HEK293 (cell line): ENCODE measurements around the gene ANKRD40.

Source experiments
- CTCF ChIP-seq: fragments of 450-650 bp; formaldehyde crosslinking; IDR thresholded peaks from 2 replicates; pipeline ENCODE4 v1.5.1; 2016; ENCODE audit warnings: missing biosample characterization, missing genetic modification characterization
- HOXA7 ChIP-seq: sonication (generic); formaldehyde crosslinking; IDR thresholded peaks from 2 replicates; pipeline ENCODE4 v1.8.1; 2022; ENCODE audit warnings: missing genetic modification reagents, borderline replicate concordance
- OSR2 ChIP-seq: fragments of 450-650 bp; formaldehyde crosslinking; IDR thresholded peaks from 2 replicates; pipeline ENCODE4 v1.5.1; 2016; ENCODE audit warnings: missing biosample characterization, missing genetic modification characterization
- PATZ1 ChIP-seq: fragments of 450-650 bp; formaldehyde crosslinking; IDR thresholded peaks from 2 replicates; pipeline ENCODE4 v1.5.1; 2016; ENCODE audit warnings: missing biosample characterization, missing genetic modification characterization
- ZBTB10 ChIP-seq: fragments of 450-650 bp; formaldehyde crosslinking; IDR thresholded peaks from 2 replicates; pipeline ENCODE4 v1.5.1; 2016; ENCODE audit warnings: missing biosample characterization, missing genetic modification characterization
- ZBTB20 ChIP-seq: fragments of 450-650 bp; formaldehyde crosslinking; IDR thresholded peaks from 2 replicates; pipeline ENCODE4 v1.5.1; 2016; ENCODE audit warnings: missing biosample characterization, missing genetic modification characterization
- ZBTB49 ChIP-seq: fragments of 450-650 bp; formaldehyde crosslinking; IDR thresholded peaks from 2 replicates; pipeline ENCODE4 v1.5.1; 2016; ENCODE audit warnings: missing biosample characterization, missing genetic modification characterization, low read depth
- ZNF121 ChIP-seq: fragments of 450-650 bp; formaldehyde crosslinking; IDR thresholded peaks from 2 replicates; pipeline ENCODE4 v1.5.1; 2016; ENCODE audit warnings: missing biosample characterization, missing genetic modification characterization
- ZNF274 ChIP-seq, 2 experiments: fragments of 200-500 bp in 1 of 2; fragments of 450-650 bp in 1 of 2; sonication (Bioruptor generic) in 1 of 2; formaldehyde crosslinking in 1 of 2; IDR thresholded peaks; 2 replicates each; pipeline versions ENCODE4 v1.5.1 to v1.6.1; 2014 to 2016; ENCODE audit warnings: borderline replicate concordance in 1 of 2, inconsistent platforms in 1 of 2, low read length in 1 of 2, missing biosample characterization in 1 of 2, missing genetic modification characterization in 1 of 2
- ZNF473 ChIP-seq: fragments of 450-650 bp; formaldehyde crosslinking; IDR thresholded peaks from 2 replicates; pipeline ENCODE4 v1.5.1; 2017; ENCODE audit warnings: missing biosample characterization, missing genetic modification characterization
- ZNF501 ChIP-seq: fragments of 450-650 bp; formaldehyde crosslinking; IDR thresholded peaks from 2 replicates; pipeline ENCODE4 v1.5.1; 2016; ENCODE audit warnings: missing biosample characterization, missing genetic modification characterization
- ZNF518A ChIP-seq: fragments of 450-650 bp; formaldehyde crosslinking; conservative IDR thresholded peaks from 2 replicates; pipeline ENCODE4 v1.5.1; 2016; ENCODE audit warnings: low read depth, missing biosample characterization, missing genetic modification characterization
- ZNF837 ChIP-seq: fragments of 450-650 bp; formaldehyde crosslinking; IDR thresholded peaks from 2 replicates; pipeline ENCODE4 v1.5.1; 2016; ENCODE audit warnings: missing biosample characterization, missing genetic modification characterization
- ZSCAN5A ChIP-seq: fragments of 450-650 bp; formaldehyde crosslinking; IDR thresholded peaks from 2 replicates; pipeline ENCODE4 v1.5.1; 2016; ENCODE audit warnings: missing biosample characterization, missing genetic modification characterization

- TF ChIP-seq ZBTB20: no peak
- no peak for TF ChIP-seq ZBTB49 (tag by site-specific recombination)
- no peak for TF ChIP-seq ZNF501 (tag by site-specific recombination)
- no peak for TF ChIP-seq HOXA7 (CRISPR knock-in tag)
- TF ChIP-seq ZNF473 (tag by site-specific recombination): no peak
- no peak for TF ChIP-seq OSR2 (tag by site-specific recombination)
- no peak for TF ChIP-seq ZBTB10
- no peak for TF ChIP-seq CTCF (tag by site-specific recombination)
- no peak for TF ChIP-seq ZNF274 (IDR thresholded peaks at IDR 0.05; ENCODE audit: low read length)
- no peak for TF ChIP-seq ZNF274 (tag by site-specific recombination; IDR thresholded peaks at IDR 0.05; ENCODE audit: borderline replicate concordance)
- TF ChIP-seq ZSCAN5A: no peak
- no peak for TF ChIP-seq PATZ1
- TF ChIP-seq ZNF837 (tag by site-specific recombination): no peak
- no peak for TF ChIP-seq ZNF121 (tag by site-specific recombination)
- TF ChIP-seq ZNF518A (tag by site-specific recombination): no peak
Measured at GRCh38 chr17:50687200-50688066, 20.3 kb downstream of the ANKRD40 start.
